GM19238 (cell line): ENCODE measurements around the gene LCN6.
A peak's percentile ranks its signal among the peaks of the same experiment; 100 is the strongest.
"Not testable (repeated sequence)": the region's sequence is repeated elsewhere in the genome, so short reads cannot be mapped to it uniquely, and the experiment has no call there.

Experiments
- DNase-seq: peaks from one replicate; pipeline ENCODE4 v3.0.0; 2011; ENCODE audit warnings: low spot score; ENCODE audit not compliant: insufficient read length

The LCN6 gene

DNA sequence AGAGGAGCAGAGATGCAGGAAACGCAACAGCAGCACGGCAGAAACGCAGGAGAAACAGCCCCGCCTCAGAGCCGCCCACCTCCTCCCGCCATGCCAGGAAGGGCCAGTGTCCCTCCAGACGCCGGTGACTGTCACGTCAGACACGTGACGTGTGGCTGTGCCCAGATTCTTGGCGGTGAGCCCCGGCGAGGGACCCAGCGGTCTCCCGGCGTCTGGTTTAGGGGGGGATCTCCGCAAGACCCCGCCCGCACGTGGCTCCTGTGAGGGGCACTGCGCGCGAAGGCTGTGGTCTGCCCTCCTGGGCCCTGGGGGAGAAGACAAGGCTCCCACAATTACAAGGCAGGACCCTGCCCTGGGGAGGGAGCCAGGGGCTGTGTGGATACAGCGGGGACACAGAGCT, 12.1 kb upstream of the LCN6 start:
- no peak for DNase-seq

GRCh38 chr9:136759436-136760325, 11.4 kb upstream of the LCN6 start:
- DNase-seq = no peak

- no peak for DNase-seq
These were observed 10.7 kb upstream of the LCN6 start for GRCh38 chr9:136759001-136759400.

GRCh38 chr9:136757751-136758140, 9.4 kb upstream of the LCN6 start:
- DNase-seq = no peak

- DNase-seq = peak; percentile 41
These were observed 9.0 kb upstream of the LCN6 start for GRCh38 chr9:136757328-136757727.

- DNase-seq = no peak
These were observed 8.5 kb upstream of the LCN6 start for GRCh38 chr9:136756836-136757235.

GRCh38 chr9:136756134-136756438, 7.8 kb upstream of the LCN6 start:
- no peak for DNase-seq

GRCh38 chr9:136755302-136756133, 7.2 kb upstream of the LCN6 start:
- DNase-seq = not testable (repeated sequence)

DNA sequence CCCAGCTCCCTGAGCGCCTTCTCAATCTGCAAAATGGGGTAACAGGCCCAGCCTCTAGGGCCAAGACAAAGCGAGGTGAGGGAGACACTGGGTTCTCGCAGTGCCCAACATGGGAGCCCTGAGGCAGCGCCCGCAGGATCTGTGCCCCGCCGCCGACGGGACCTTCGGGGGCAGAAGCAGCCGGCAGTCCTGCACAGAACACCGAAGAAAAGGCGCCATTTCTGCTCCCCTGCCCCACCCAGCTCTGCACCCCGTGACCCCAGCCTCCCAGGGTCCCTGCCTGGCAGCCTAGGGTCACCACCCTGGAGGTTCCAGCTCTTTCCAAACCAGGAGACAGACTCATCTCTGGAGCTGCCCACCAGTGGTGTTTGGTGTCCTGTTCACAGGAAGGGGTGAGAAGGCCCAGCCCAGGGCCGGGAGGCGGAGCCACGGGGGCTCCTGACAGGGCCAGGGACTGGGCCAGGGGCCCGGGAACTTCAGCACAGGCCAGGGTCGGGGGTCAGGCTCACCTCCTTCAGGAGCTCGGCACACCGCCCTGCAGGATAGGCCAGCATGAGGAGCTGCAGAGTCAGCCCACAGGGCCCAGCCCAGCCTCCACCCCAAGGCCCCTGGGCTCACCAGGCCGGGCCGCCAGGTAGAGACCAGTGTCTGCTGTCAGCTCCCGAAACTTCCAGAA, 6.4 kb upstream of the LCN6 start:
- DNase-seq = no peak

DNA sequence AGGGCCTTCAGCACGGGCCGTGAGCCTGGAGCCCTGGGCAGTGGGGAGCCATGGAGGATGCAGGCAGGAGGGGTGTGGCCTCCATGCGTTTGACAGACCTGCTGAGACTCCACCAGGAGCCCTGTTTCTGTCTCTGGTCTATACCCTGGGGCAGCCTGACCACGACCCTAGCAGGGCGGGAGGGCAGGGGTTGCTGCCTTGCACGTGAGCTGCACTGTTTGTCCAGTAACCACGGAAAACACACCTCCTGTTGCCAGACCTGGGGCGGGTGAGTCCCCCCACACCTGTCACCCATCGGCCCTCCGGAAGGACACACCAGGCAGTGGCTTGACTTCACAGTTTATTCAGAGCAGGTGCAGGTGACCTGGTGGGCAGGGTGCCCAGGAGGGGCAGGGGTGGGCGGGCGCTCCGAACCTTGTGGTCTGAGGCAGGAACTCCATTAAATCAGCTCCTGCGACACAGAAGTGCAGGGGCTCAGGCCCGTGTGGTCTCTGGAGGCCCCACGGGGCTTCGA, 5.8 kb upstream of the LCN6 start:
- no peak for DNase-seq

DNA sequence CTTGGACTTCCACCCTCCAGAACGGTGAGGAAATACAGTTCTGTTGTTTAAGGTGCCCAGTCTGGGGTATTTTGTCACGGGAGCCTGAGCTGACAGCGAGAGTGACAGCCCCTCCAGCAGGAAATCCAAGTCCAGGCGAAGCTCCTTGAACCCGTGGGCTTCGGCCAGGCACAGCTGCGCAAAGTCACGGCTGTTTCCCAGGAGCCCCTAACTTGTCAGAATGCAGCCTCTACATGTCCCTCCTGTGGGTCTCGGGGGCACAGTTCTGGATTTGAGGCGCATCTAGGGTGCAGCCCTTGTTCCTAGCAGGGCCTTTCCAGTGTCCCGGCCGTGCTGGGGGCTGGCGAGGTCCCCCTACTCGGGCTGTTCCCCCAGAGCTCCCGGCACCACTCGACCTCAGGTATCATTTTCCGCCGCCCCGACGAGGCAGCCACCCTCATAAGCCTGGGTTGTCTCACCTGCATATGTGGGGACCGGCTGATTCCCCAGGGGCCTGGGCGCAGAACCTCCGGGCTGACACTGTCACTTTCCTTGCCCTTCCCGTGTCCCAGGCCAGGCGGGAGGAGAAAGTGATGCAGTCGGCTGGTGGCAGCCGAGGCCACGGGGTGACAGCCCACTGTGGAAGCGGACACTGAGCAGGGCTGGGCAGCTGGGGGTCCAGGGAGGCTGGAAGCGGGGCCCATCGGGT, 5.2 kb upstream of the LCN6 start:
- no peak for DNase-seq

DNA sequence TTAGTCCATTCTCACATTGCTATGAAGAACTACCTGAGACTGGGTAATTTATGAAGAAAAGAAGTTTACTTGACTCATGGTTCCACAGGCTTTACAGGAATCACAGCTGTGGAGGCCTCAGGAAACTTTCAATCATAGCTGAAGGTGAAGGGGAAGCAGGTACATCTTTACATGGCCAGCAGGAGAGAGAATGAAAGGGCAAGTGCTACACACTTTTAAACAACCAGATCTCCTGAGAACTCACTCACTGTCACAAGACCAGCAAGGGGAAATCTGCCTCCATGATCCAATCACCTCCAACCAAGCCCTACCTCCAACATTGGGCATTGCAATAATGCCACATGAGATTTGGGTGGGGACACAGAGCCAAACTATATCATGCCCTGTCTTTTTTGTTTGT, 3.5 kb upstream of the LCN6 start:
- no peak for DNase-seq

- DNase-seq = no peak
These were observed 2.9 kb upstream of the LCN6 start for GRCh38 chr9:136751244-136751643.

DNA sequence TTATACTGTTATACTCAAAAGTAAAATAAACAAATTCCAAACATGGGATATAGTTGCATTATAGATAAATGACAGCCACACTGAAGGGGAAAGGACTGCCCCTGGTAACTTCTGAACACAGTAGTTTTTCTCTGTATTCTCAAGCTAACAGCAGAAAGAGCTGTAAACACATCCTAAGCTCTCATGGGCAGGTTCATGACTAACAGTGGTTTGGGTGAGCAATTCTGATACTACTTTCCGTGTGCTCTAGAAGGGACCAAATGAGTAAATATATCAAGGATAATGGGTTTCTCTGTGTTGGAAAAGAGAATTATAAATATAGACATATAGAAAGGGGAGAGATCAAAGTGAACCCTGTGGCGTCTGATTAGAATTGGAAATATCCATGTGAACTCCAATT, 2.2 kb upstream of the LCN6 start:
- no peak for DNase-seq

DNA sequence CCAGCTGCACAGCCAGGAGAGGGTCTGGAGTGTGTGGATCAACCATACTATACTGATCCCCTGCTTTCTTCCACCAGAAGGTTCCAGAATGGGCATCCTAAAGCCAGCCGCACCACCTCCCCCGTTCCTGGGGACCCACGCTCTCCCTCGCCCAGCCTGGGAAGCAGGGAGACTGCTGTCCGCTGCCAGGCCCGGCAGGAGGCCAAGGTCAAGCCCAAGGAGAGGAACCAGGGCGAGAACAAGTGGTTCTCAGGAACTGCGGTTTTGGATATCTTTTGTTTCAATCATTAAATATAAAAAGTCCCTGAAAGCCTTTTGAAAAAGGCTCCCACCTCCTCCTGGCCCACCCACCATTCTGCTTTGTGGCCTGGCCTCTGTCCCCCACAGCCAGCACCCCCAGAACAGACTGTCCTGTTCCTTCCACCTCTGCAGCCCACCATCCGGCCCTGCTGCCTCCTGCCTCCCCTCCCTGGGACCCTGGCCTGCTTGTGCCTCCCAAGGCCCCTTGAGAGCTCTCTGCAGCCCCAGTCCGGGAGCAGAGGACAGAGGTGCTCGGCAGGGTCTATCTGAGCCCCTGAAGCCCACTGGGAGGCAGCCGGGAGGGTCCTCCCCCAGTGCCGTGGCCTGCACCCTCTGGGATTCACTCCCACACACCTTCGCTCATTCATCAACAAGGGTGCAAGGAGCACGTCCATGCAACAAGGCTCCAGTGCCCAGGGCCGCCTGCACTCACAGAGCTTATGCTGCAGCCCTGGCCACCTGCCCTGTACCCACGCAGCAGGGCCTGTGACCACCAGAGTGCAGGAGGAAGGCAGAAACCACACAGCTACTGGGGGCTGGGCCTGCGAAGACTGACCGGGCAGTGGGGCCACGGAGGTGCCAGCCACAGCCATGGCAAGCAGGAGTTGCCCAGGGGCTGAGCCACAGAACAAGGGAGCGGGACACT, 614 bp upstream of the LCN6 start:
- no peak for DNase-seq

- DNase-seq = no peak
These were observed 914 bp downstream of the LCN6 start for GRCh38 chr9:136747161-136748060.

DNA sequence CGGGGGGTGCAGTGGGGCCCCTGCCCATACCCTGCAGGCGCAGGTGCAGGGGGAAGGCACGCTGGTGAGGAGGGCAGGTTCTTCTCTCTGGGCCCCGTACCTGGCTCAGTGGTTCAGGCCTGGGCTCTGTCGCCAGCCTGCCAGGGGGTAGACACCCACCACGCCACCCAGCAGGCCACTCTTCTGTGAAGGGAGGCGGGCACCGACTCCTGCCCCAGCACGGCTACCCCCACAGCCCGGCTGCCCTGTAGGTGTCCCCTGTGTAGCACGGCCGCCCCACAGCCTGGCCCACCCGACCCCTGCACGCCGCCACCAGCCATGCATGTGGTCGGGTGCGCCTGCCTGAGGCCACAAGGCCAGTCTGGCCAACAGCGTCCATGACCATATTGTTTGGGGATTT, 1.7 kb downstream of the LCN6 start:
- no peak for DNase-seq

- no peak for DNase-seq
These were observed 2.2 kb downstream of the LCN6 start for GRCh38 chr9:136746155-136746490.

GRCh38 chr9:136745389-136746154, 2.8 kb downstream of the LCN6 start:
- no peak for DNase-seq
